MM.1S (cell line): ENCODE data around the gene KCTD18.

ENCODE experiments used
- EZH2 ChIP-seq: fragments of 300-600 bp; sonication (generic); optimal IDR thresholded peaks from 2 replicates; pipeline ENCODE3; 2017; ENCODE audit warnings: low read depth, mild to moderate bottlenecking, antibody characterized with exemption, low read length, mixed read lengths
- EZH2phosphoT487 ChIP-seq: fragments of 300-600 bp; sonication (generic); IDR thresholded peaks from 2 replicates; pipeline ENCODE4 v1.6.1; 2018; ENCODE audit warnings: antibody characterized with exemption, low read length
- TF ChIP-seq, protein P1 (sequence below): fragments of 300-600 bp; sonication (generic); IDR thresholded peaks from 2 replicates; pipeline ENCODE4 v1.5.1; 2016; ENCODE audit warnings: antibody characterized with exemption, low read length, mixed read lengths

DNA sequence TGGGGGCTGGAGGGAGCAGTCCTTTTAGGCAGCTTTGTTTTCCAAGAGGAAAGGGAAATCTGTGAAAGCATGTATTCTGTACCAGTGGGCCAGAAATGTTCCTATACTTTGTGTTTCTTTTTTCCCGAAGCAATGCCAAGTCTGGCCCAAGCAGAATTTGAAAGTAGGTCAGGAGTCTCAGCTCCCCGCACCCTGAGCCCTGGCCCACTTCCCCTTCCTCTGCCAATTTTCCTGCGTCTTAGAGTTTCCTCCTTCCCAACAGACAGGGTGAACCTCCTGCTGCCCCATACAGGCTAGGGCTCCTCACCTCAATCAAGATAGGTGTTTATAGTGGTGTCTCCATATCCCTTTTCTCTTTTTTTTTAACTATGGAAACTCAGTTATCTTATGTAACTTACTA, 65.3 kb downstream of the KCTD18 start:
- TF ChIP-seq EZH2 (no peak), EZH2phosphoT487 (no peak)
- TF ChIP-seq, protein P1, sequence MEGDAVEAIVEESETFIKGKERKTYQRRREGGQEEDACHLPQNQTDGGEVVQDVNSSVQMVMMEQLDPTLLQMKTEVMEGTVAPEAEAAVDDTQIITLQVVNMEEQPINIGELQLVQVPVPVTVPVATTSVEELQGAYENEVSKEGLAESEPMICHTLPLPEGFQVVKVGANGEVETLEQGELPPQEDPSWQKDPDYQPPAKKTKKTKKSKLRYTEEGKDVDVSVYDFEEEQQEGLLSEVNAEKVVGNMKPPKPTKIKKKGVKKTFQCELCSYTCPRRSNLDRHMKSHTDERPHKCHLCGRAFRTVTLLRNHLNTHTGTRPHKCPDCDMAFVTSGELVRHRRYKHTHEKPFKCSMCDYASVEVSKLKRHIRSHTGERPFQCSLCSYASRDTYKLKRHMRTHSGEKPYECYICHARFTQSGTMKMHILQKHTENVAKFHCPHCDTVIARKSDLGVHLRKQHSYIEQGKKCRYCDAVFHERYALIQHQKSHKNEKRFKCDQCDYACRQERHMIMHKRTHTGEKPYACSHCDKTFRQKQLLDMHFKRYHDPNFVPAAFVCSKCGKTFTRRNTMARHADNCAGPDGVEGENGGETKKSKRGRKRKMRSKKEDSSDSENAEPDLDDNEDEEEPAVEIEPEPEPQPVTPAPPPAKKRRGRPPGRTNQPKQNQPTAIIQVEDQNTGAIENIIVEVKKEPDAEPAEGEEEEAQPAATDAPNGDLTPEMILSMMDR: no peak
